ENCODE measurements around the gene KIF26B. TPM values are rescaled to one million over a fixed set of nuclear protein-coding genes. Genes with fewer than 3 reads are reported as not detected.

KIF26B gene
- total RNA-seq, 1 experiment from 2014 or later: 1.6 TPM

GRCh38 chr1:245247801-245248200 is 93.0 kb downstream of the KIF26B start:
- ChIA-PET CTCF (interaction anchor here (0.6 to 0.8 kb wide), 3 partner anchors 172 to 1062 kb away, joined by 3 to 4 read pairs (median 4); no protein-coding TSS in a partner anchor), POLR2A (interaction anchor here (1.1 kb wide), 1 partner anchor 10 kb away, joined by 3 read pairs; no protein-coding TSS in a partner anchor)
- Mint-ChIP-seq H3K4me1 (ENCODE audit: insufficient read depth, unreplicated experiment) (no peaks in the 10 kb centered on the region), H3K36me3 (ENCODE audit: insufficient read depth, unreplicated experiment) (no peaks in the 10 kb centered on the region), H3K4me3 (ENCODE audit: unreplicated experiment) (no peak overlapping the region), H3K9me3 (ENCODE audit: unreplicated experiment) (no peaks in the 10 kb centered on the region), H3K27ac (ENCODE audit: low read depth, unreplicated experiment) (no peak overlapping the region), H3K27me3 (ENCODE audit: insufficient read depth, unreplicated experiment) (no peaks in the 10 kb centered on the region)
- intact Hi-C loops (cut with micrococcal nuclease): no loop called here
- TF ChIP-seq CTCF (IDR thresholded peaks at IDR 0.05; ENCODE audit: unreplicated experiment): no peak
- DNase-seq (ENCODE audit: unreplicated experiment): no peak
- no TSS peak for BruUV-seq (replicated peaks)

- POLR2A ChIA-PET: no interaction called here
- H3K4me1 Mint-ChIP-seq (ENCODE audit: insufficient read depth, unreplicated experiment): no peaks in the 10 kb centered on the region
- BruUV-seq (replicated peaks): no TSS peak
- H3K4me3 Mint-ChIP-seq (ENCODE audit: unreplicated experiment): no peak overlapping the region
- H3K27ac Mint-ChIP-seq (ENCODE audit: low read depth, unreplicated experiment): no peak overlapping the region
- H3K36me3 Mint-ChIP-seq (ENCODE audit: insufficient read depth, unreplicated experiment): no peaks in the 10 kb centered on the region
- H3K27me3 Mint-ChIP-seq (ENCODE audit: insufficient read depth, unreplicated experiment): no peaks in the 10 kb centered on the region
- no peak for DNase-seq (ENCODE audit: unreplicated experiment)
- H3K9me3 Mint-ChIP-seq (ENCODE audit: unreplicated experiment): no peaks in the 10 kb centered on the region
- CTCF ChIA-PET: interaction anchor here (0.6 to 0.8 kb wide), 2 partner anchors 604 to 1061 kb away, joined by 3 to 4 read pairs; no protein-coding TSS in a partner anchor
- TF ChIP-seq CTCF (IDR thresholded peaks at IDR 0.05; ENCODE audit: unreplicated experiment): no peak
- intact Hi-C loops (cut with micrococcal nuclease): no loop called here
Measured at GRCh38 chr1:245248231-245248731, 93.5 kb downstream of the KIF26B start.

- Mint-ChIP-seq H3K4me1 (ENCODE audit: insufficient read depth, unreplicated experiment) (peaks cover 12% of the 10 kb centered on the region), H3K9me3 (ENCODE audit: unreplicated experiment) (no peaks in the 10 kb centered on the region), H3K27ac (ENCODE audit: low read depth, unreplicated experiment) (no peak overlapping the region), H3K27me3 (ENCODE audit: insufficient read depth, unreplicated experiment) (peaks cover 28% of the 10 kb centered on the region), H3K4me3 (ENCODE audit: unreplicated experiment) (no peak overlapping the region), H3K36me3 (ENCODE audit: insufficient read depth, unreplicated experiment) (no peaks in the 10 kb centered on the region)
- POLR2A ChIA-PET: no interaction called here
- DNase-seq (ENCODE audit: unreplicated experiment): no peak
- no TSS peak for BruUV-seq (replicated peaks)
- CTCF ChIA-PET: interaction anchor here (0.6 to 0.7 kb wide), 3 partner anchors 15 to 99 kb away, joined by 3 to 5 read pairs (median 3); no protein-coding TSS in a partner anchor
- TF ChIP-seq CTCF (IDR thresholded peaks at IDR 0.05; ENCODE audit: unreplicated experiment): no peak
- intact Hi-C loops (cut with micrococcal nuclease): no loop called here
Measured at GRCh38 chr1:245255783-245256182, 101.0 kb downstream of the KIF26B start.

GRCh38 chr1:245256528-245256927 is 101.7 kb downstream of the KIF26B start:
- Mint-ChIP-seq H3K4me3 (ENCODE audit: unreplicated experiment) (no peak overlapping the region), H3K27me3 (ENCODE audit: insufficient read depth, unreplicated experiment) (peaks cover 29% of the 10 kb centered on the region), H3K27ac (ENCODE audit: low read depth, unreplicated experiment) (no peak overlapping the region), H3K9me3 (ENCODE audit: unreplicated experiment) (no peaks in the 10 kb centered on the region), H3K4me1 (ENCODE audit: insufficient read depth, unreplicated experiment) (peaks cover 12% of the 10 kb centered on the region), H3K36me3 (ENCODE audit: insufficient read depth, unreplicated experiment) (no peaks in the 10 kb centered on the region)
- TF ChIP-seq CTCF (IDR thresholded peaks at IDR 0.05; ENCODE audit: unreplicated experiment): no peak
- ChIA-PET POLR2A (no interaction called here), CTCF (interaction anchor here (0.6 to 1.4 kb wide), 4 partner anchors 16 to 1242 kb away, joined by 3 read pairs; no protein-coding TSS in a partner anchor)
- no TSS peak for BruUV-seq (replicated peaks)
- intact Hi-C loops (cut with micrococcal nuclease): no loop called here
- no peak for DNase-seq (ENCODE audit: unreplicated experiment)
